8988T (cell line): ENCODE data around the gene ANKRD40CL.

Experiments
- DNase-seq: peaks from one replicate; pipeline ENCODE4 v3.0.0; 2011

ANKRD40CL gene

DNA sequence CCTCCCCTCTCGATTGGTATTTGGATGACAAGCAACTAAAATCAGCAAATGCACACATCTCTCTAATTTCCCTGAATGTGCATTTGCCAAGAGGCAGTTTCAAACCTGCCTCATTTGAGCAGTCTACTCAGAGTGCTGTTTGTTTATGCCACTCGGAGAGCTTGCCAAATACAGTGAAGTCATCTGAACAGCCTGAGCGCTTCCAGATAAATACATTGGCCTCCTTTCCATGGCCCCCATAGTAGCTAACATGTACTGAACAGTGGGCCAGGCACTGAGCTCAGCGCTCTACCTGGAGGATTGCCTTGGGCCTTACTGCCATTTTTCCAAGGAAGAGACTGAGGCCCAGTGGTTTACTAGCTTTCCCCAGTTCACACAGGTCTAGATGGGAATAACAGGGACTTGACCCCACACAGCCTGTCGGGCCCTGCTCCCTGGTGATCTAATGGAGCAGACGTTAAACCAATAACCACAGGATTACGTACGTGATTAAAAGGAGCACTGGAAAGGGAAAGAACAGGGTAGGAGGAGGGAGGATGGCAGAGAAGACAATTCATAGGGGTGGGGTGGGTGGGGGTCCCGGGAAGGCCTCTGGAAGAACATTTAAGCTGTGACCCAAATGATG, 18.7 kb upstream of the ANKRD40CL start:
- no peak for DNase-seq

DNA sequence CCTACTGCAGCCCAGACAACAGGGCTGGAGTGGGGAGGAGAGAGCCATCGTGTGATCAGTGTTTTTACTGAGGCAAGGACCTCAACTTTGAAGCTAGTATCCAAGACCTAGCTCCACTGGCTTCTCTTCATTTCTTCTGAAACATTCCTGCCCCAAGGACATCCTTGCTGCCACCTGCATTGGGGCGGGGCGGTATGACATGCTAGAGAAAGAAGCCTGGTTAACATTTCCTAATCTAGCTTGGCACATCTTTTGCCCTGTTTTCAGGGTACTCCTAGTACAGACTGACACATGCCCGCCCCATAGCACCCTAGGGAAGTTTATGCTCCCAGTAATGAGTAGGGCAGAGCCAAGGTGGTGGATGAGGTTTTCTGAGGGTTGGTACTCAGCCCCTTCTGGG, 17.8 kb upstream of the ANKRD40CL start:
- DNase-seq: no peak

DNA sequence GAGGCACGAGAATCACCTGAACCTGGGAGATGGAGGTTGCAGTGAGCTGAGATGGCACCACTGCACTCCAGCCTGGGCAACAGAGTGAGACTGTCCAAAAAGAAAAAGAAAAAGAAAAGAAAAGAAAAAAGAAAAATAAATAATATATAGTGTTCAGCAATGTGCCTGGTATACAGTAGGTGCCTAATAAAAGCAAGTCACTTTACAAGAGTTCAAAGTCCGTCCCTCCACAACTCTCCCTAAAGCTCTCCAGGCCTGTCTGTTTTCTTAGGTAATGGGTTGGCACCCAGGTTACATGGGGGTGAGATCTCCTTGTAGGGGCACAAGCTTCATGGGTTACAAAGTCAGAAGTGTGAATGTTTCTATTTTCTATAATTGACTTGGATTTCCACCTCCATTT, 16.6 kb upstream of the ANKRD40CL start:
- no peak for DNase-seq

DNA sequence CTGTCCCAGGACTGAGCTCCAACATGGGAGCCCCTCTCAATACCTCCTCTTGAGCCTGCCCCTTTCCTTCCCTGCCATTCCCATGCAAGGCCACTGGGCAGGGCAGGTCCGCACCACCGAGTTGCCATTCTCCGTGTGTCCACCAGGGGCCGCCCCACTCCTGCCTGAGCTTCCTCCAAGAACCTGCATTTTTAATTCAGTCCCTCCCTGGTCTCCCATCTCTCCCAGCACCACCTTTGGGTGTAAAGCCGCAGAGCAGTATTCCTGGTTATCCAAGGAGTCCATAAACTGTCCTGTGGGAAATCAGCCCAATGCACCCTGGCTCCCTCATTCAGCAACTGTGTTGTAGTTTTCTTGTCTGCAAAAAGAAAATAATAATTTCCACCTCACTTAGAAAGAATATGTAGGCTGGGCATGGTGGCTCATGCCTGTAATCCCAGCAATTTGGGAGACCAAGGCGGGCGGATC, 15.9 kb upstream of the ANKRD40CL start:
- peak; percentile 96 for DNase-seq

DNA sequence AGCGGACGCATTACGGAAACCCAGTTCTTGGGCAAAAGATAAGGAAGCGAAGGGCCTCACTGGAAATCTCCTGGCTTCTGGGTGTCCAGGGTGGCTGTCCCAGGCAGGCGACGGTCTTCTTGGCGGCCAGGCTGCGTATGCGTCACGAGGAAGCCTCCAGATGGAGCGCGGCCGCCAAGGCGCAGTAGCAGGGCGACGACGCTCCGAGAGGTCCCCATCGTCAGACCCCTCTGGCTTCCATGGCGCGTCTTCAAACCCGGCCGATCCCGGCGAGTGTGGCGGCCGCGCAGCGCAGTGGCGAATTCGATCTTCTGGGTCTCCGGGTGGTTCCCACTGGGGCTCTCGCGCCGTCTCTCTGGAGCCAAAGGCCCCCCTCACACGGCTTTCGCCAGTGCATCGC, 13.8 kb upstream of the ANKRD40CL start:
- no peak for DNase-seq

DNA sequence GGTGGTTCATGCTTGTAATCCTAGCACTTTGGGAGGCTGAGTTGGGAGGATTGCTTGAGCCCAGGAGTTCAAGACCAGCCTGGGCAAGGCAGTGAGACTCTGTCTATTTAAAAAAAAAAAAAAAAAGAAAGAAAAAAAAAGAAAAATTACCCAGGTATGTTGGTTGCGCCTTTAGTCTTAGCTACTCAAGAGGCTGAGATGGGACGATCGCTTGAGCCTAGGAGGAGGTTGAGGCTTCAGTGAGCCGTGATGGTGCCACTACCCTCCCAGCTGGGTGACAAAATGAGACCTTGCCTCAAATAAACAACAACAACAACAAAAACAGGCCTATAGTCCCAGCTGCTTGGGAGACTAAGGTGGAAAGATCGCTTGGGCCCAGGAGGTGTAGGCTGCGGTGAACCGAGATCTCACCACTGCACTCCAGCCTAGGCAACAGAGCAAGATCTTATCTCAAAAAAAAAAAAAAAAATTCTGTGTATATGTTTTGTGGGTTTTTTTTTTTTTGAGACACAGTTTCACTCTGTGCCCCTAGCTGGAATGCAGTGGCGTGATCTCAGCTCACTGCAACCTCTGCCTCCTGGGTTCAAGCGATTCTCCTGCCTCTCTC, 12.5 kb upstream of the ANKRD40CL start:
- DNase-seq: no peak

DNA sequence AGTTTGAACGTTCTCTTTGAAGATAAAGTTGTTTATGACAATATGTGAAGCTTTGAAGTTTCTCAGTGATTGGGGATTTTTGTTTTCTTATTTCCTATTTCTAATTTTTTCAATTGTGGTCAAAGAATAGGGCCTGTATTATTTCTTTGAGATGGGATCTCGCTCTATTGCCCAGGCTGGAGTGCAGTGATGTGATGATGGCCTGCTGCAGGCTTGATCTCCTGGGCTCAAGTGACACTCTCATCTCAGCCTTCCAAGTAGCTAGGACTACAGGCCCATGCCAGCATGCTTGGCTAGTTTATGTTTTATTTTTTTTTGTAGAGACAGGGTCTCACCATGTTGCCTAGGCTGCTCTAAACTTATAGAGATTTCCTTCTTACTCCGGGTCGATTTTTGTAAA, 11.7 kb upstream of the ANKRD40CL start:
- DNase-seq: no peak

DNA sequence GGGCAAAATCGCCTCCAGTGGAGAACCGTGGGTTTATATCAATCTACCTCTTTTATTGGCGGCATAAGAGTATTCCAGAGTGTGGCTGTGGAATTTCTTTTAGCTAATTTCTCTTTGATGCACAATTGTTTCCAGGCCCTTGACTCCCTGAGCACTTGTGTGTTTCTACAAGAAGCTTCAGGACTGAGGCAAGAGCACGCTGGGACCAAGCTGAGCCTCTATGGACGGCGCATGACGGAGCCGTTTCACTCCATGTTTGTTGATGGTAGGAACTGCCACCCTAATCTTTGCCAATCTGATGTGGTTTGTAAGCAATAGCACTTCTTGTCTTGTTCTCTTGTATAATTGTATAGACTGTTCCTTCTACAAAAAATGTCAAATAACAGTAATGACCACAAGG, 11.2 kb upstream of the ANKRD40CL start:
- no peak for DNase-seq

DNA sequence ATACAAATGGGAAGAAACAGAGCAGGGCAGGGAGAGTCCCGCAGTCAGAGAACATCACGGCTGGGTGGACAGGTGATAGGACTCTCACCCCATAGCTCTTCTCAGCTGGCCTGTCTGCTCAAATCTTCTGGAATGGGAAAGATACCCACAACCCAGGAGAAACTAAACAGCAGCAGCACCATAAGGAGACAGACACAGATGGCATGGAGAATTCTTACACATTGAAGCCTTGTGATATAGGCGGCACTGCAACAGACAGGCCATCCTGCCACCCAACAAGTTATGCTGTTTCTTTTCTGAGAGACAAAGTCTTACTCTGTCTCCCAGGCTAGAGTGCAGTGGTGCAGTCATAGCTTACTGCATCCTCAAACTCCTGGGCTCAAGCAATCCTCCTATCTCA, 8.6 kb upstream of the ANKRD40CL start:
- DNase-seq: no peak

DNA sequence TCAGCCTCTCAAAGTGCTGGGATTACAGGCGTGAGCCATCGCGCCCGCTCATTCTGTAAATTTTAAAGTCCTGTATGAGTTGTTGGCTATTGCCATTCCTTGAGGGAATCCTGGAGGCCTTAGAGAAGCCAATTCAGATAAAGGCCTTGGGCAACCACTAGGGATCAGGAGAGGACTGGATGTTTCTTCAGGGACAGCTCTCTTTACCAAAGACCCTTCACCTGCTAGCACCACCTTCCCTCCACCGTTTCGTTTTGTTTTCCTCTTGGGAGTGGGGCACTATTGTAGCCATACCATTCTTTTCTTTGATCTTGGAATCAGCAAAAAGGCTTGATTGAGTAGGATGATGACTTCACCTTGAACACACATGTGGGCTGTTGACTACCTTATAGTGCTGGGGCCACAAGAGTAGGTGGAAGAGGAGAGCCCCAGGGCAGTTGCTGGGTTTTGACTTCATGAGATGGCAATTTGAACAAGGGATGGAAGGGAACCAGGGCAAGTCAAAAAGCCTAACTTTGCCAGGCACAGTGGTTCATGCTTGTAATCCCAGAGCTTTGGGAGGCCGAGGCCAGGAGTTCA, 7.0 kb upstream of the ANKRD40CL start:
- no peak for DNase-seq

DNA sequence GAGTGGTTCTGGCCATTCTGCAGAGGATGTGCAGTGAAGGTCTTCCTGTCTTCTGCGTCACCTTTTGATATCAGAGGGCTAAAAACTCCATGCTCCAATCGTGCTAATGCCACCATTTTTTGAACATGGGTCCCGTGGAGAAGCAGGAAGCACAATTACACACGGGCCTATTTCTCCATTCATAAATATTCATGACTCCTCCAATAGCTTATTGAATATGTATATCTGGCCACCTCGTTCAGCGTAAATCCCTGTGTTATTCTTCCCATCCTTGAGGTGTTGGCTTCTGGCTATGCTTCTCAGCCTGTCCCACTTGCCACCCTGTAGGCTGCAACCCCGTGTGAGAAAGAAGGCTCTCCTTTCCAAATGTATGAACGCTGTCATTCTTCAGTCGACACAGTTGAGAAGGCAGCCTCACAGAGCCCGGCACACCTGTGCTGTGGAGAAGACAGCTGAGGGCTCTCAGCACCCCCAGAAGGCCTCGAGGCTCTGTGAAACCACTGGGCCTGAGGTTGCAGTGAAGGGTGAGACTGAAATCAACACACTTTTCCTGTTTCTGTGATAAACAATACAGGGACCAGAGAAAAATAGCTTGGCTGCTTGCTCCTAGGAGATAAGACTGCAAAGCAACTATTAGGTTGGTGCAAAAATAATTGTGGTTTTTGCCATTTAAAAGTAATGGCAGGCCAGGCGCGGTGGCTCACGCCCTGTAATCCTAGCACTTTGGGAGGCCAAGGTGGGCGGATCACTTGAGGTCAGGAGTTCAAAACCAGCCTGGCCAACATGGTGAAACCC, 4.9 kb upstream of the ANKRD40CL start:
- no peak for DNase-seq

DNA sequence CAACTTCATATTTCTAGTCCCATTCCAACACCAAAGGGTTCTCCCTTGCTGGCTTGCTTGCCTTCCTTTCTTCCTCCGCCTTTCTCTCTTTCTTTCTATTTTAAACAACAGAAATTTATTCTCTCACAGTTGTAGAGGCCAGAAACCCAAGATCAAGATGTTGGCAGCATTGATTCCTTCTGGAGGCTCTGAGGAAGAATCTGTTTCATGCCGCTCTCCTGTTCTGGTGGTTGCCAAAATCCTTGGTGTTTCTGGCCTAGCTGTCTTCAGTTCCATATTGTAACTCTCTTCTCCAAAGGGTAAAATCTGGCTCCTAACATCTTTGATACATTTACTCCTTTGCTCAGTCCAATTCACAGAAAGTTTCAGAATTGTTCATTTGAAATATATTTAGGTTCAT, 3.0 kb upstream of the ANKRD40CL start:
- DNase-seq: no peak

DNA sequence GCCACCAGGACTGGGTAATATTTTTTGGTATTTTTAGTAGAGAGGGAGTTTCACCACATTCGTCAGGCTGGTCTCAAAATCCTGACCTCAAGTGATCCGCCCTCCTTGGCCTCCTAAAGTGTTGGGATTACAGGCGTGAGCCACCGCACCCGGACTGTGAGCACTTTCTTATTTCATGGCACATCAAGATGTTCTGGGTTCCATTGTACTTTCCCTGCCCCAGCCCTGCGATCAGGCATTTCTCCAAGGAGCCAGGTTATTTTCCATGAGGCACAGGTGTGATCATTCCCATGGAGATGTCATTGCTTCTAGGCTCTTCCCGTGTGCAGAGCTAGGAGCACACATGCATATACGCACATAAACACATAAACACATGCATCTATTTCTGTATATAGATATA, 2.6 kb upstream of the ANKRD40CL start:
- no peak for DNase-seq

DNA sequence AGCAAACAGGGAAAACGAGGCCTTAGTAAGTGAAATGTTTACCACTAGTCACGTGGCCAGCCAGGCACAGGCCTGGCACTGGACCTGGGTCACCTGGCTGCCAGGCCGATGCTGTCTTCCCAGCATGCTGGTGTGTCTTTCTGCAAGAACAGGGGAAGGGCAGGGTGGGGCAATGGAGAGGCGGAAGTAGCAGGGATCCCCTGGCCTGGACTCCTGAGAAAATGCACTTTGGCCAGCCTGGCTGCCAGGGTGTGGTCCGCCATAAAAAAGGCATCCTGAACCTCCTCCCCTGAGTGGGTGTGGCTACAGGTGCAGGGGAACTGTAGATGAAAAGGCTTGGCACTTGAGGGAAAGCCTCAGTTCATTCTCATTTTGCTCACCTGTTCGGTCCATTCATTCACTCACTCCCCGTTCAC, 1.0 kb upstream of the ANKRD40CL start:
- no peak for DNase-seq

DNA sequence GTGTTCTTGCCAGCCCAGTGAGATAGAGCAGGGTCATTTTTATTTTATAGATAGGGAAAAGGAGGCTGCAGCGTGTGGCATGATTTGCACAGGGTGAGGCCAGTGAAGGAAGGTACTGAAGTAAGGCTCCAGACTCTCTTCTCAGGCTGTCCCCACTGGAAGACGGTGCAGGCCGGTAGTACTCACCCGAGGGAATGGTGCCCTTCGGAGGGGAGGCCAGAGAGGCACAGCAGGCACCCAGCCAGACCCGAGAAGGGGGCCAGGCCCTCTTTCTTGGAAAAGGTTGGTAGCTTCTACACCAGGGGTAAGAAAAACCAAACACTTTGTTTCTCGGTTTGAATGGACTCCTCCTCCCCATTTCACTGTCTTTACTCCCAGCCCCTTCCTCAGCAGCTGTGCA, 288 bp downstream of the ANKRD40CL start:
- no peak for DNase-seq

DNA sequence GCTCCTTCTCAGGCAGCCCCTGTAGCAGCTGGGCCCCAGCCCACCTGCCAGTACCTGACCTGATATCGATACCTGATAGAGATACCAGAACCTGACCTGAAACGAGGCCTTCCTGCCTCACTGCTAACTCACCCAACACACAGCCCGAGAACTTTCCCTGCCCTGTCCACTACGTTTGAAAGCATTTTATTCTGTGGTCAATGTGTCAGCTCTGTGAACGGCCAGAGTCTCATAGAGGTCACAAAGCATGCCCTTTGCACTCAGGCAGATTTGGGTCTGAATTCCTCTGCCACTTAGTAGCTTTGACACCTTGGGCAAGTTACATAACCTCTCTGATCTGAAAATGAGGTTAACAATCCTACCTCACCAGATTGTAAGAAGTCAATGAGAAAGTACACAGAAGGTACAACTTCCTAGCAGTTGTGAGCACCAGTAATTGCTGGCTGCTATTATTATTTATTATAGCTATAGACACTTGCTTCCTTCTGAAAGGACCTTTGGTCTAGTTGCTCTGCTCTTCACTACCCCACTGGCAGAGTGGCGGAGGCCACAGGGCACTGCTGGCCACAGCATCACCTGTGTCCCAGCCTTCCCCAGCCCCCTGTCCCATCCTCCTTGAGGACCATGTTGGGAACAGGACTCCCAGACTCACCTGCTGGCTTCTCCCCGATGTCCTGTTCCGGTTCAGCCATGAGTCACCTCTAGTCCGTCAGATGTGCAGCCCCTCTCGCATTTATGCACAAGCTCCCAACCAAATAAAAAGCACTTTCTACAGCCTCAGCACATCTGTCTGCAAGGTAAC, 895 bp downstream of the ANKRD40CL start:
- DNase-seq: no peak

DNA sequence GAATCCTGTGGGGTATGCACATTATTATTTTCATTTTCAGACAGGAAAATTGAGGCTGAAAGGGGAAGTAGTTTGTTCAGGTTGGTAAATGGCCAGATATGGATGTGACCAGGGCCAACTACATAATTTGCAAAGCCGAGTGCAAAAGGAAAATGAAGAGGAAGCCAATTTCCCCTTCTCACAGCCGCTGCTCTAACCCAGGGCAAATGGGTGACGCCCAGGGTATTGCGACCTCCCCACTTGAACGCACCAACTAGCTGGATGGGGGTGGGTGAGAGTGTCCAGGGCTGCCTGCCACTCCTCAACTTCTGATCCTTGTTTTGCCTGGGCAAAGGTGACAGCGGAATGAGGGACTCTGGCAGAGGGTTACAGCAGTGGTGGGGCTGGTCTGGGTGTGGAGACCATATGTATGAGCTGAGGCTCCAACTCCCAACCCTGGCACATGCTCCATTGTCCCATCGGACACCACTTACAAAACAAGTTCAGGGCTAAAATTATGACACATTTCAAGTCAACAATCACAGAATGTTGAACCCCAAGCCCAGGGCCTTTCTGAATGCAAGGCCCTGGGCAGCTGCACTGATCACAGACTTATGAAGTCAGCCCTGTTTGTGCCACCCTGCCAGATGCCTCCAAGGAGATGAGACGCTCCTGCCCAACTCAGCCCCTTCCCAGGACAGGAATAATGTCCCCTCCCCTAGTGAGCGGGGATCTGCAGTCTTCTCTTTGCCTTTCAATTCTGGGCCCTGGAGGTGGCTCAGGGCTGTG, 1.7 kb downstream of the ANKRD40CL start:
- no peak for DNase-seq

DNA sequence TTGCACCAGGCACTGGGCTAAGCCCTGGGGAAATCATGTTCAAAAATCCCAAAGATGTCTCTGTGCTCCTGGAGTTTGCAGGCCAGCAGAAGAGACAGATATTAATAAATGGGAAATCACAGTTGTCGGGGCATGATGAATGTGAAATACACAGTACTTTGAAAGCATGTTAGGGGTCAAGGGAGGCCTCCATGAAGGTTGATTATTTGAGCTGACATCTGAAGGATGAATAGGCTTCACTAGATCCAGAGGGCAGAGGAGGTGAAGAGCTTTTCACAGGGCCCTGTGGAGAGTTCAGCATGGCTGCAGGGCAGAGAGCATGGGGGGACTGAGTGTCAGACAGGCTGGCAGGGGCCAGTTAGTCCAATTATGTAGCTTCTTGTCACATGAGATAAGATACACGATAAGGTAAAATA, 2.6 kb downstream of the ANKRD40CL start:
- no peak for DNase-seq

DNA sequence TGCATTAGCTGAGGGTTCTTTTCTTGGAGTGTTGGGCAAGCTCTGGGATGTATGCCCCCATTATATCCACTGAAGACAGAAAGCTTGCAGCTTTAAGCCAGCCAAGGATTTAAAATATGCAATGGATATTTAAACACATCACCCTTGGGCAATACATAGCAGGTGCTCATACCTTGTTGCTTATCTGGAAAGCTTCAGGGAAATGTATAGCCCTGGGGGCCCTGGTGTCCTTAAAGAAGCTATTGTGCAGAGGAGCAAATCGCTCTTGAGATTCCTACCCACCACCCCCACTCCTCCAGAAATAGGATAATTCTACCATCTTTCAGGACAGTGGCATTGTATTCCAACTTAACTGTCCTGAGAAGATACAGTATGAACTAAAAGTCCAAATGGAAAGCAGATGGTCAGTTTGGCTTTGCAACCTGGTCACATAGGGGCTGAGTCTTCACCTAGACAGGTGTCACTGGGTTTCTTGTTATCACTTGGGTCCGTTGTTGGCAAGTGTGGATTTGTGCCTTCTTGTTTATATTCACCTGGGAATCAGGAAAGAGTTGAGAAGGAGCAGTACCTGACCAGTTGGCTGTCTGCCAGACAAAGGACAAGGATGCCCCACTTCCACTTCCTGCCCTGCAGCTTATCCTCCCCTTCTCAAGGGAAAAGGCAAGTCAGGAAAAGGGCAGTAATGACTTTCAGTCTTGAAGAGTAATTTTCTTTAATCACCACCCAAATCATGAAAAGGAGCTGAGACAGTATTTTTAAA, 3.4 kb downstream of the ANKRD40CL start:
- DNase-seq: no peak

DNA sequence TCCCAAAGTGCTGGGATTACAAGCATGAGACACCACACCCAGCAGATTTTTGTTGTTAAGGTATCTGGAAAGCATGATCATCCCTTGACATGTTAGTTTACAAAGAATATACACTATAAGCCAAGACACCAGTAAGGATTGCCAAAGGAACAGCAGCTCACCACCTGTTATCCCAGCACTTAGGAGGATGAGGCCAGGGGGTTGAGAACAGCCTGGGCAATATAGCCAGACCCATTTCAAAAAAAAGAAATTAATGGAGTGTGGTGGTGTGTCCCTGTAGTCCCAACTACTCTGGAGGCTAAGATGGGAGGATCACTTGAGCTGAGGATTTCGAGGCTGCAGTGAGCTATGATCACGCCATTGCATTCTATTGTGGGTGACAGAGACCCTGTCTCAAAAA, 5.1 kb downstream of the ANKRD40CL start:
- no peak for DNase-seq

DNA sequence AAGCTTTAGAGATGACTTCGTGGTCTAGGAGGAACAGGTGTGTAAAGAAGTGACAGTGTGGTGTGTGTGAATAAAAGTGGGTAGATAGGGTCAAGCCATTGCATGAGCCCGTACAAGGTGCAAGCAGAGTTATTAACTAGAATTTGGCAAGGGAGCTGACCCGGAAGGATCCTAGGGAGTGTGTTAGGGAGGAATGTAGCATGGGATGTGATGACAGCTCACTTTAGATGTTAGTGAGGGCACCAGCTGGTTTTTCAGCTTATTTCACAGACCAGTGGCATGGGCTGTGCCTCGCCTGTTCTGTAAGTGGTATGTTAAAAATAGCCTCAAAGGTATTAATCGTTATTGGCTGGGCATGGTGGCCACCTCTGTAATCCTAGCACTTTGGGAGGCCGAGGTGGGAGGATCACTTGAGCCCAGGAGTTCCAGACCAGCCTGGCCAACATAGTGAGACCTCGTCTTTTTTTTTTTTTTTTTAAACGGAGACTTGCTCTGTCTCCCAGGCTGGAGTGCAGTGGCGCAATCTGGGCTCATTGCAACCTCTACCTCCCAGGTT, 8.3 kb downstream of the ANKRD40CL start:
- no peak for DNase-seq
